Measurements from ENCODE around the gene BAX. TPM values are rescaled to one million over a fixed set of nuclear protein-coding genes. Genes with fewer than 3 reads are reported as not detected.

Gene BAX
- polyA plus RNA-seq, 10 donors = 32.8 to 56.5 (median 42.7) TPM

GRCh38 chr19:48961673-48962028 lies 7.0 kb downstream of the BAX start:
- DNase-seq = no peak

- DNase-seq = peak in 1 of 3 donors; percentile 69
These were observed 7.6 kb downstream of the BAX start for GRCh38 chr19:48962029-48962848.

- no peak for DNase-seq
These were observed 8.1 kb downstream of the BAX start for GRCh38 chr19:48962849-48963165.

GRCh38 chr19:48963371-48964204 lies 8.9 kb downstream of the BAX start:
- DNase-seq = peak; percentile 68 to 90 (median 73)

GRCh38 chr19:48964205-48965039 lies 9.7 kb downstream of the BAX start:
- peak in 1 of 3 donors; percentile 67 for DNase-seq

GRCh38 chr19:48965040-48965805 lies 10.5 kb downstream of the BAX start, which contains the start of gene FTL:
FTL (plus strand) TSS chr19:48965309; CDS start chr19:48965508, 199 bp downstream.
- DNase-seq = peak; percentile 97 to 98 (median 97)

- DNase-seq = peak; percentile 80 to 96 (median 89)
These were observed 11.3 kb downstream of the BAX start for GRCh38 chr19:48965806-48966540.

GRCh38 chr19:48966541-48967345 lies 12.1 kb downstream of the BAX start:
- no peak for DNase-seq

GRCh38 chr19:48967346-48968178 lies 12.9 kb downstream of the BAX start:
- peak in 1 of 3 donors; percentile 68 for DNase-seq

- no peak for DNase-seq
These were observed 13.5 kb downstream of the BAX start for GRCh38 chr19:48968179-48968661.

- no peak for DNase-seq
These were observed 14.1 kb downstream of the BAX start for GRCh38 chr19:48968813-48969218.

GRCh38 chr19:48969276-48970138 lies 14.8 kb downstream of the BAX start:
- DNase-seq = no peak

- DNase-seq = no peak
These were observed 15.6 kb downstream of the BAX start for GRCh38 chr19:48970139-48970766.

- DNase-seq = peak; percentile 71 to 91 (median 87)
These were observed 16.3 kb downstream of the BAX start for GRCh38 chr19:48970923-48971395.

GRCh38 chr19:48975947-48976847 lies 21.5 kb downstream of the BAX start:
- peak in 1 of 3 donors; percentile 66 for DNase-seq

GRCh38 chr19:48977061-48977460 lies 22.4 kb downstream of the BAX start:
- DNase-seq = no peak

Data from muscle of back (tissue), 11 donors.